SK-MEL-5 (cell line): ENCODE measurements around the gene PTPRT. TPM values are rescaled to one million over a fixed set of nuclear protein-coding genes. Genes with fewer than 3 reads are reported as not detected.

Experiments
- DNase-seq: peaks from one replicate; pipeline ENCODE4 v3.0.0-alpha.2; 2016; ENCODE audit warnings: low read depth, low spot score
- in situ Hi-C: cut with HindIII; loops from 2 replicates; pipeline ENCODE4 v1.10.0; 2016; ENCODE audit warnings: low sequenced_read_pairs, high pct_unique_total_duplicates, low pct_unique_long_range_greater_than_20kb
- total RNA-seq: library from RNA; depleted of rRNA; stranded (reverse); fragments of >200 nt; shearing (Covaris generic); gene quantifications from 2 replicates; pipeline ENCODE4 v1.2.3, GENCODE V29; 2014

Gene PTPRT
- total RNA-seq, 1 experiment from 2014 or later: not detected

DNA sequence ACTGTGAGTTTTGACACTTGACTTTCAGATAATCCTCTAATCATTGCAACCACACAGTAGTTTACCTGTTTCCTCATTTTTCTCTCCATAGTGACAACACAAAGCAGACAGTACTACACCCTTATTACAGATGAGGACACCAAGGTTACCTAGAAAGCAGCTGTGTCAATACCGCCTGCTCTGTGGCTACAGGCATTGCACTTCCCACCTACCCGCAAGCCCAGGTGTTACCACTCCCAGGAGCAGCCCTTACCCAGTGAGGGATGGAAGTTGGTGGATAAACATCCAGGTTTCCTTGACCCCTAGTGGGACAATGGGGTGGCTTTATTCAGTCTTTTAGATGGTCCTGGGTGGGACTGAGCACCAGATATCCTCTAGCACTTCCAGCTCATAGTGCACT lies 503.6 kb downstream of the PTPRT start:
- DNase-seq: no peak
- in situ Hi-C loops: no loop called here

DNA sequence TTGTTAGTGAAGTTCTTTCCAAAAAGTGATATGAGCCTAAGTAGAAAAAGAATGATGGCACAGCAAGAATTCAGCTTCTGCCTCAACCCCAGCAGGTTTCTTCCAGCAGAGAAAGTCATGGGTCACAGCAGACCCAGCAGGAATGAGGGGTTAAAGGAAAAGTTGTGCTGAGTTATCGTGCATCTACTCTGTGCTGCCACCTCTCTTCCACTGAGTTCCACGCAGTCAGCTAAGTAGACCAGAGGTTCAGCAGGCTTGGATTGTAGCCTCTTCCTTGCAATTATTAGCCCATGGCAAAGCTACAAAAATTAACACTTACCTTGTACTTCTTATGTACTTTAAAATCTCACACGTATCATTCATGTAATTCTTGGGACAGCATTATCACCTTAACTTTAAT lies 510.8 kb downstream of the PTPRT start:
- in situ Hi-C loops: no loop called here
- DNase-seq: peak; percentile 25

DNA sequence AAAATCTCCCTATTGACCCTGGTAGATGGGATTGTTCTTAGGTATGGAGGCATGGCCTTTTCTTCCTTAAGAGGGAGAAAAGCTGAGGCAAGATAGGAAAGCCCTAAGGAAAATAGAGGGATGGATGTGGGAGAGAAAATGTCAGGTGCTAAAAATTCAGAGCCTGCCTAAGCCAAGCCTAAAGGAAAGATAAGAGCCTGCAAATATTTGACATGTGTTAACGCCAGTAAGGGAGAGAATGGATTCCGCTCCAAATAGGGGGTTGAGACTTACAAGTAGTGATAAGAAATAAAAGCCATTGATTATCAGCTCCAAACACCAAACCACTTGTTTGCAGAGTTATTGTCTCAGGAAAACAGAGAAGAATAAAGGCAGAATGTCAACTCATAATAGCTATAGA lies 533.6 kb downstream of the PTPRT start:
- in situ Hi-C loops: no loop called here
- no peak for DNase-seq

DNA sequence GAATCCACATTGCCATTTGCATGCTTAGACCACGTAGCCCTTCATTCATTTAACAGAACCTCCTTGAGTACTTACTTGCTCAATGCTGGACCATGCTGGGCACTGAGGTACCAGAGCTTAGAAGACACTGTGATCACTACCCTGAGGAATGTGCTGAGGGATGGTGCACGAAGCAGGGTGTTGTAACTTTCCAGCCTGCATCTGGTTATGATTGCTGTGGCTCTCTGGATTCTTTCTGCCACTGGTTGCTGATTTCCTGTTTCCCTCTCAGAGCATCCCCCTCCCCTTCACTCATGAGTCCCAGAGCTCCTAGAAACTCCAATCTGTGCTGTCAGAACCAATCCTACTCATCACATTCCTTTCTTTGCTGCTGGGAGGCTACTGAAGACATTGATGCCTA lies 537.4 kb downstream of the PTPRT start:
- in situ Hi-C loops: no loop called here
- DNase-seq: no peak

DNA sequence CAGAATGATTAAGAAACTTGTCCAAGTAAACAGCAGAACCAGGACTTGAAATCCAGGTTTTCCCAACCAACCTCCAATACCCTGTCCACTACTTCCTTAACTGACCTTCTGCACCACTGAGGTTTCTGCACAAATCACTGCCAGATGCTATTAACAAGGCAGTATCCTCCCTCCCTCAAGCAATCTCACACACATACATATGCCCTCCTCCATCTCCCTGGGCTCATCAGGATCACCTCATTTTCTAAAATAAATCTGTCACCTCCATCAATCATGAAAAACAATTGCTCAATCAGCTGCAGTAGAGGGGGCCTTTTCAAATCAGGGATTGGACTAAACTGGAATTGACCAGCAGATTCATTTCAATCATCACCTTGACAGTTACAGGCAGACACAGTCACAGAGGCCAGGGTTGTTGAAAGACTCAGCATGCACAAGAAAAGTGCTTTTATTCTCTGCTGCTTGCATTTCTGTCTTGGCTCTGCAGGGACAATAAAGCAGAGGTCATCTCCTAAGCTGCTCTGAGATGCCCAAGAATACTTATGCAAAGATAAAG lies 539.4 kb downstream of the PTPRT start:
- DNase-seq: no peak
- in situ Hi-C loops: no loop called here

DNA sequence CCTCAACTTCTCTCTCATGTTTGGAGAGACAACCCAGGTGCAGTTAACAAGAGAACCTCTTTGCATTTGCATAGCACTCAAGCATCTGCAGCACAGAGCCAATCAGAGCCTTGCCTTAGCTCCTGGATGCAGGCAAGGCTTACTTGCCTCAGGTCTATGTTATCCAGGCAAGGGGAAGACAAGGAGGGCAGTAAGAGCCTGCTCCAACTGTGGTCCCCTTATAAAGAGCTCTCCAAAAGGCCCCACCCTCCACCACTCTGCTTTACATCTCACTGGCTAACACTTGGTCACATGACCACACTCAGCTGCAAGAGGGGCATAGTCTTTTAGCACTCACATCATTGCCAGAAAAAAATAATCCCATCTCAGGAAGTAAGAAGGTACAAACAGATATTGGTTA lies 540.0 kb downstream of the PTPRT start:
- in situ Hi-C loops: no loop called here
- DNase-seq: no peak

DNA sequence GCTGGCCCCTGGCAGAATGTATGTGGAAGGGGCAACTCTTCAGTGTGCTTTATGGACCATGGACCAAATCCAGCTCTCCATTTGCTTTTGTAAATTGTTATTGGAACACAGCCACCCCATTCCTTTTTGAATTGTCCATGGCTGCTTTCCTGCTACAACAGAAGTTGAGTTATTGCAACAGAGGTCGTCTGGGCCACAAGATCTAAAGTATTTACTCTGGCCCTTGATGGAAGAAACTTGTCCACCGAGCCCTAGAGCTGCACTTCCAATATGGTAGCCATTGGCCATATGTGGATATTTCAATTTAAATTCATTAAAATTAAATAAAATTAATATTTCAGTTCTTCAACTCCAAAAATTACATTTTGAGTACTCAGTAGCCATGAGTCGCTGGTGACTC lies 543.5 kb downstream of the PTPRT start:
- no peak for DNase-seq
- in situ Hi-C loops: no loop called here

DNA sequence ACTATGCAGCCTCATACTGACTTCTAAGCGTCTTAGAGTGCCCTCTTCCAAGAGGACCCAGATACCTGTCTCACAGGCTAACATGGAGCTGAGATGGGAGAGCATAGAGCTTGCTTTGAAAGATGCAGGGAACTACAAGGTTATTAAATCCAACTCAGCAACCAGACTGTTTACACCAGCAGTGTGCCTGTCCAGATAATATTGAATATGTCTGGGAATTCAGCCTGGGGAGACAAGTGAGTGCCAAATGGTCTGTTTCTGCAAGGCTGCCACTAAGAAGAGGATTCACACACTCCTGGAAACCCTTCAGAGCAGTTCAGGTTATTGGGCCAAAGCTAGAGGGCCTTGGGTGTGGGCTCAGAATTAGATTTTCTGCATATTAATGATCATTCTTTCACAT lies 547.8 kb downstream of the PTPRT start:
- in situ Hi-C loops: no loop called here
- DNase-seq: no peak

DNA sequence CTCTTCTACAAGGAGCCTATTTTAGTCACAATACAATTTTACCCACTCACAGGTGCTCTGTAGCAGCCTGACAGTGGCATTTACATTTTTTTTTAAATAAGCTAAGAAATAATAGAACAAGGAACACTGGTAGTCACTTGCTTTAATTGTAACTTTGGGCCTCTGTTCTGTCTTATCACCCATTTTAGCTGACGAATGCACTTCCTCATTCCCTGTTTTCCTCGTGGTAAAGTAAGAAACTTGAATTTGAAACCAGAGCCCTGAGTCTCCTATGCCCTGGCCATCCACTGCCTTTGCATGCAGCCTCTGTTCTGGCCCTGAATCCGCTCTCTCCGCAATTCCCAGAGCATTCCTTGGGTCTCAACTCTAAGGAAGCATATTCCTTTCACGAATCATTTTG lies 550.6 kb downstream of the PTPRT start:
- no peak for DNase-seq
- in situ Hi-C loops: no loop called here

DNA sequence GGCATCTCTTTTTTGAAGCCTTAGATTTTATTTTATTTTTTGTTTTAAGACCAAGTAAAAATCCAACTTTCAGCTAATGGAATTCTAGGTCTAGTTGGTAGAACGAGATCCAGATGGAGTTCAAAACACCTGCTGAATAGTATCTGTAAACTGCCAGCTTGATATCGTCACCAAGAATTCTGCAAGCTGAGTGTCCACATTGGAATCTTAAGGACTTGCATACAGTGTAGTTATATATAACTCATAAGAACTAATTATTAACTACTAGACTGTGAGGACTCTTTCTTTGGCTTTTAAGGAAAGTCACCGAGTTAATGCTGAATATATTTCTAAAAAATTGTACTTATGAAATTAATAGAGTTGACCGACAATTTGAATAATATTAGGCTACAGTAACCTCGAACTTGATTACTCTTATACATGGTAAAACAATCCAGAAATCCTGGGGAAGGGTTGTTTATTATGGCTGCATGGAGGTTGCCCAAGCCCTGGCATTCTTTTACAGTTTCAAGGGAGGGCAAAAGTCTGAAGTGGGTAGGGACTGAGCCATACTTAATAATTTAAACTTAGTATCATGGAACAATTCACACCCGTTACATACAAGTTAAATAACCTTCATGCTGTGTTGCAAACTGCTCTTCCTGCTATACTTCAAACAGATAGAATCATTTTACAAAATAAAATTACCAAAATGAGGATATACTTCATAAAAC lies 553.9 kb downstream of the PTPRT start:
- in situ Hi-C loops: no loop called here
- DNase-seq: no peak

DNA sequence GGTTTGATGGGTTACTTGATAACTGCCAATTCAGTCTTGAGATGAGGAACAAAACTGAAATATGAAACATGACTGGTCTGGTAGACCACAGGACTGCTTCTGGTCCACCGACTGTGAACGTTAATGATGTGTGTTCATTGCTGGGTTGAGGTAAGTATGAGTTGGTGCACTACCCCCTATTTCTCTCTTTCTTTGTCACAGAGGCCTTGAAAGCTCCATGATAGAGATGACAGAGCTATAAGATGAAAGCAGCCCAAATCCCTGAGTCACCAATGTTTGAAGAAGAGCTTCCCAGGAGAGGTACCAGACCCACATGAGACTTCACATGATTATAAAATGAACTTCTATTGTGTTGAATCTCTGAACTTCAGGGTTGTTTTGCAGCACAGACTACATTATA lies 555.5 kb downstream of the PTPRT start:
- DNase-seq: no peak
- in situ Hi-C loops: no loop called here

DNA sequence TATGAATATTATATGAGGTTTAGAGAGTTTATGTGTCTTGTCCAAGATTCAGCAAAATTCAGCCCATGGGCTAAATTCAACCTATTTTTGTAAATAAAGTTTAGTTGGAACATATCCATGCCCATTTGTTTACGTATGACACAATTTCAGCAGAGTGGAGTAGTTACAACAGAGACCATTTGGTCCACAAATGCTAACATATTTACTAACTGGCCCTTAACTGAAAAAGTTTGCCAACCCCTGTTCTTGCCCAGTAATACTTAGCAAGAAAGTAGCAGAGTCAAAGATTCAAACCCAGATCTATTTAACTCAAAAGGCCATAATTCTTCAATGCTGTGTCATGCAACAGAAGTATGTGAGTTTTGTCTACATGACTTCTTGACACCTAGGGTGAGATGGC lies 561.0 kb downstream of the PTPRT start:
- no peak for DNase-seq
- in situ Hi-C loops: no loop called here

DNA sequence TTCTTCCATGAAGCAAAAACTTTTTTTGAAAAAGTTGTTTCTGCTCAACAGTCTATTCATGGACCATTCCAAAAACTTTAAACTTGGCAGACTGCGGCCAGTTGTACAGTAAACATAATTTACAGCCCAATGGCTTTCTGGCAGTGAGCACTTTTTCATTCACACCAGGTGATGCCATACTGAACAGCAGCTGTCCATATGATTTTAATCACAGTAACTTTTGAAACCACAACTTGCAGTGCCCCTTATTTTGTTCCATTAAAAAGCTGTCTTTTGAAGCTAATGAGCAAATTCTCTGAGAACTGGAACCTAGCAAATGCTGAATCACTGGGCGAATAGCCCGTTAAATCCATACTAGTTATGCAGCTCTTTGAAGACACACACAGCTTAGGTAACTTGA lies 576.6 kb downstream of the PTPRT start:
- in situ Hi-C loops: no loop called here
- no peak for DNase-seq

DNA sequence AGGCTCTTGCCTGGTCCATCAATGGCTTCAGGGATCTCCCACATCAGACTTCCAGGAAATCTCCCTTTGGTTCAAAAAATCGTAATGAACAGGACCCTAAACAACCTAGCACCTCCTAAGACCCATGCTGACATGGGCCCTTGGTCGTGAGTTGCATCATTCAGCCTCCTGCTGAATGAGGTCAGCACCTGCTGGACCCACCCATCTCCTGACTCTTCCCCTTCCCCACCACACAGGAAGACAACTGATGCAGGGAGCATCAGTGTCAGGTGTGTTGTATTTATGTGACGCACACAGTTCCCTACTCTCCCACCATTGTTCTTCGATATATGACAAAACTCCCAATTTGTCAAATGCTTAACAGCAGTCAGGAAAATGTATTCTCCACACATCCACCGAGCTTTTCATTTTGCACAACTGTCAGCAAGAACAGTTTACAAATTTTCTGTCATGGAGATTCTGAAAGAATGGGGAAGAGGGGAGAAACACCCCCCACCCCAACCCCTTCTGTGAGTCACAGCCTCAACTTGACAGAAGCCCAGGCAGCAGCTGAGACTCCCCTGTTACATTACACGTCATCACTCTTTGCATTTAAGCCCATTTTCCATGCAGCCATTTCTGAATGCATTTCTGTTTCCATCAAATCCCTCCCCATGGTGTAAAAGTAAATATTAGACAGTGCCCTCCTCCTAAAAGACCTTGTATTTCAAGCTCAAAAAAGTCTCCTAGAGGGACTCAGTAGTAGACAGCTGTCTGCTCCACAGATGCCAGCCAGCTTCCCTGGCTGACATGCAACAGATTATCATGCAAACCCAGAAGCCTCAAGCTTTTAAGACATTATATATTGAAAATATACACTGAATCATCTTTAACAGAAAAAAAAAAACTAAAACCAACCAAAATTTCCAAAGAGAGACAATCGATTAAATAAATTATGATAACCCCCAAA lies 577.5 kb downstream of the PTPRT start:
- in situ Hi-C loops: no loop called here

DNA sequence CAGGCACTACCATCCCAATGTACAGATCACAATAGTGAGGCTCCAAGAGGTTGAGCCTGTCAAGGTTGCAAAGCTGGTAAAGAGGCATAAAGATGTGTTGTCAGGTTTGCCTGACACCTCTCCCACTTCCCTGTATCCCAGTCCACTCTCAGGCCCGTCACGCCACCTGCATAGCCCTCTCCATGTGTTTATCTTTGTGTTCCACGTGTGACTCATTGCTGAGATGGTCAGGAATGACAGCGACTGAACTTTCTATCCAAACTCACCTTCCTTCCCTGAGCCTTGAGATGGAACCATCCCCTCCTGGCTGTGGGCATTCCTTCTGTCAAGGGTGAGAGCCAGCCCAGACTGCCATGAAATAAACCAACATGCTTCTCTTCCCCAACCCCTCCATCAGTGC lies 578.3 kb downstream of the PTPRT start:
- in situ Hi-C loops: no loop called here

More for the DNA sequence above, 577.5 kb downstream of the PTPRT start:
- DNase-seq: no peak

DNA sequence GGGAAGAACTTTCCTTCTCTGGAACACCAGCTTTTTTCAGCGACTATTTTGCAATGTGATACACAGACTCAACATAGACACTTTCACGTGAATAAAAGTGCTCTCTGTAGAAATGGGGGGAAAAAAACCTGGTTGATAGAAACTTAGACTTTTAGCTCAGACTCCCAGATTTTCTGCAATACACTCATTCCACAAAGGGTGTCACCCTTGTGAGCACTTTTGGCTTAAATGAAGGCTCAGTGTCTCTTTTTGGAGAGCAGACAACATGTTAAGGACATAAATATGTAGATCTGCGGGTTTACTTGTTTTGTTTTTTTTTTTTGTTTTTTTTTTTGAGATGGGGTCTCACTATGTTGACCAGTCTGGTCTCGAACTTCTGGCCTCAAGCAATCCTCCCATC lies 579.6 kb downstream of the PTPRT start:
- in situ Hi-C loops: no loop called here
- no peak for DNase-seq

More for the DNA sequence above, 578.3 kb downstream of the PTPRT start:
- no peak for DNase-seq

DNA sequence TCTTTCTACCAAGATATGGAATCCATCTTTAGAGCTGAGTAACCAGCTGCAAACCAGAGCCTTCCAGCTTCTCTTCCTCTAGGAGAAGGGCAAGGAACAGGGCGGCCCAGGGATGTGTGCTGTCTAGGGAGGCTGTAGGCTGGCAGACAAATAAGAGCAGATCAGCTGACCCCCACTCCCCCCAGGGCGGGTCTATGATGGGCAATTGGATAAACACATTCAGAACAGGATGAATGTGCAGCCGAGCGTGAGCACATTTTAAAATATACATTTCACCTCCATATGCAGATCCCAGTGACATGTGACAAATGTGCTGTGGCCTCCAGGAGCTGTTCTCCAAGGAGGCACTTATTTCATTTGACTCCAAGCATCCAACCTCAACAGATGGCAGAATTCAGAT lies 580.1 kb downstream of the PTPRT start:
- in situ Hi-C loops: no loop called here

DNA sequence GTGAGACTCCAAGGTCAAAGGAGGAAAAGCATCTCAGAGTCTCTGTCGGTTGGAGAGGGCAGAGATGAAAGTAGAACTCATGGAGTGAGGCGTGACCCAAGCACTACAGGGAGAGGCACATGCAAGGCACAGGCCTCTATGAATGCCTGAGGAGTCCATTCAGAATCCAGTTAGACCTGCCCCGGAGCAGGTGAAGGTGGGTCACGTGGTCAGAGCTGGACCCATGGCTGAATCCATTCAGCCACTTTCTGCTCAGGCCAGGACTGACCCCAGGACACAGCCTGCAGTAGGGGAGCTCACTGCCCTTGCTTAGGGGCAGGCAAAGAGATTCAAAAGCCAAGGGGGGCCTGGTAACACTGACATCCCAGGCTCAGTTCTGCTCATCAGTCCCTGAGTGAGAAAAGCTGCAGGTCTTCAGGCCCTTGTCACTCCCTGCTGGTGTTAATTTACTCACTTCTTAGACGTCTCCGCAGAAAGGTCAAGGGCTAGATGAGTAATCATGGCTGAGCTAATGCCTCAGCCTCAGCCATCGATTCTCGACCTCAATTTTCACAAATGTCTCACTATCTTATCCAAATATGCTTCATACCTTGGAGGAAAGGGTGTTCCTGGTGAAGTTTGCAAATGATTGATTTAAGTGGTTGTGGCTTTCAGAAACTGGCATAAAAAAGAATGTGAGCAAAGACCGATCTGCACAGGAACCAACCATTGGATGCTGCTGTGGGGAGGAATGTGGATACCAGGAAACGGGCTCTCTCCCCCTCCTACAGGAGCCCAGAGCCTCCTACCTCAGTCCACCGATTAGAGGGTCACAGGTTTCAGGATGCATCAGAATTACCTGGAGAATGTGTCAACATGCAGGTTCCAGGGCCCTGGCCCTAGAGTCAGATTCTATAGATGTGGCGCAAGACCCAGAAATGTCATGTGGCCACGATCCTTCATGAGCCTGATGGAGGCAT lies 584.4 kb downstream of the PTPRT start:
- in situ Hi-C loops: no loop called here
- DNase-seq: no peak

More for the DNA sequence above, 580.1 kb downstream of the PTPRT start:
- no peak for DNase-seq
